Hepatocyte (in vitro differentiated cells): ENCODE results near the gene RNASE7.

Source experiments
- CTCF ChIP-seq: fragments of 200-600 bp; sonication (generic); IDR thresholded peaks from 2 replicates; pipeline ENCODE4 v1.5.1; 2016; ENCODE audit warnings: antibody characterized with exemption, mild to moderate bottlenecking; ENCODE audit not compliant: poor library complexity
- EZH2 ChIP-seq: fragments of 200-600 bp; sonication (generic); IDR thresholded peaks from 2 replicates; pipeline ENCODE4 v1.6.1; 2016; ENCODE audit warnings: antibody characterized with exemption, mild to moderate bottlenecking, borderline replicate concordance

GRCh38 chr14:21017528-21018245 lies 24.5 kb upstream of the RNASE7 start:
- TF ChIP-seq CTCF: no peak
- TF ChIP-seq EZH2: no peak
